Measurements from ENCODE around the gene EXOC1. TPM values are rescaled to one million over a fixed set of nuclear protein-coding genes. Genes with fewer than 3 reads are reported as not detected.

The EXOC1 gene
- total RNA-seq, 4 donors from 2014 or later: 52.3 to 75.4 (median 61.3) TPM

DNA sequence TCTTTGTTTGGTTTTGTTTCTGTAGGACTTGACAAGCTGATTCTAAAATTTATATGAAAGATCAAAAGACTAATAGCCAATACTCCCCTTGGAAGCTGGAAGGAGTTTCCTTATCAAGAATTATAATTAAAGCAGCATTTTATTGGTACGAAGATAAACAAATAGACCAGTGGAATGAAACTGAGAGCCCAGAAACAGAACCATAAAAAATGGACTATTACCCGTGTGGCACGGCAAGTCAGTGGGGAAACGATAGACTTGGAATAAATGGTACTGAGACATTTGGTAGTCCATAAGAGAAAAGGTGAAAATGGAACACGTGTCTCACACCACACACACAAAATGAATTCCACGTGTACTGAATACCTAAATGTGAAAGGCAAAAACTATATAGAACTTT is 52.9 kb downstream of the EXOC1 start:
- TF ChIP-seq, protein P1, sequence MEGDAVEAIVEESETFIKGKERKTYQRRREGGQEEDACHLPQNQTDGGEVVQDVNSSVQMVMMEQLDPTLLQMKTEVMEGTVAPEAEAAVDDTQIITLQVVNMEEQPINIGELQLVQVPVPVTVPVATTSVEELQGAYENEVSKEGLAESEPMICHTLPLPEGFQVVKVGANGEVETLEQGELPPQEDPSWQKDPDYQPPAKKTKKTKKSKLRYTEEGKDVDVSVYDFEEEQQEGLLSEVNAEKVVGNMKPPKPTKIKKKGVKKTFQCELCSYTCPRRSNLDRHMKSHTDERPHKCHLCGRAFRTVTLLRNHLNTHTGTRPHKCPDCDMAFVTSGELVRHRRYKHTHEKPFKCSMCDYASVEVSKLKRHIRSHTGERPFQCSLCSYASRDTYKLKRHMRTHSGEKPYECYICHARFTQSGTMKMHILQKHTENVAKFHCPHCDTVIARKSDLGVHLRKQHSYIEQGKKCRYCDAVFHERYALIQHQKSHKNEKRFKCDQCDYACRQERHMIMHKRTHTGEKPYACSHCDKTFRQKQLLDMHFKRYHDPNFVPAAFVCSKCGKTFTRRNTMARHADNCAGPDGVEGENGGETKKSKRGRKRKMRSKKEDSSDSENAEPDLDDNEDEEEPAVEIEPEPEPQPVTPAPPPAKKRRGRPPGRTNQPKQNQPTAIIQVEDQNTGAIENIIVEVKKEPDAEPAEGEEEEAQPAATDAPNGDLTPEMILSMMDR (IDR thresholded peaks at IDR 0.05; ENCODE audit: low read depth): no peak

DNA sequence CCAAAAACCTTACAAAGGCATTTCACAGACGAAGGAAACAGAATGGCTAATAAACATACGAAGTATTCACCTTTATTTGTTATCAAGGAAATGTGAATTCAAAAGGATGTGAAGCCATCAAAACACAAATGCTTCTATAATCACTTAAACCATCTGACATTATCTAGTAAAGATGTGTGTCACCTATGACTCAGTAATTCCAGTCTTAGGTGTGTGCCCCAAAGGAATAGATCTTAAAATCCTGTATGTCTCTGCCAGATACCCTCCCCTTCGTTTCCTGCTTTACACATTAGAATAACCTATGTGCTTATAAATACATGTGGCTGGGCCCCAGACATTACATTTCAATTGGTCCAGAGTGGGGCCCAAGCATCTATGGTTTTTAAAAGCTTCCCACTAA is 53.5 kb downstream of the EXOC1 start:
- TF ChIP-seq, protein P1 (IDR thresholded peaks at IDR 0.05; ENCODE audit: low read depth): no peak

DNA sequence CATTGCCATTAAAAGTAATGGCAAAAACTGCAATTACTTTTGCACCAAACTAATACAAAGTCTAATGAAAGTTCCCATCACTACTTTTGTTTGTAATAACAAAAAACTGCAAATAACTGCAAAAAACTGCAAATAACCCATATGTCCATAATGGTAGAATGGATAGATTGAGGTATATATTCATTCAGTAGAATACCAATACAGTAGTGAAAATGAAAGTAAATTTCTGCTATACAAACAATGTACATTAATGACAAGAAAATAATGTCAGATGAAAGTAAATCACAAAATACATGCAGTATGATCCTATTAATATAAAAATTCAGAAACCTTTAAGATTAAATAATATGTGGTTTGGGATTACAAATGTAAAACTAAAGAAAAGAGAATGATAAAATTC is 54.0 kb downstream of the EXOC1 start:
- TF ChIP-seq, protein P1 (IDR thresholded peaks at IDR 0.05; ENCODE audit: low read depth): no peak

DNA sequence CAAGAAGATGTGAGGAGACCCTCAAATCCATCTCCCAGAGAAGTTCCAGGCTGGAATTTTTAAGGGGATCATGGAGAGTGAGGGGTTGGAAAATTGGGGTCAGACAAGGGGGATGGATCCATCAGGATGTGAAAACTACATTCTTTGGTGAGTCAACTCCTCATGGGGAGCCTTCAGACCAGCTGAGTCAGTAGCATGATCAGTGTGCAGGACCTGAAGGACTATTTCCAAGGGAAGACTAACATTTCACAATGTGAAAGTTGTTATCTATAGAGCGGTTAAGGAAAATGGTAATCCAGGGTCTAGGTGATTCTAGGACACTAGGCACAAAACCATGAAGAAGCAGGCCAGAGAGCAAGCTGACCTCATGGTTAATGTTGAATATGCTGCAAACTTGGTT is 56.7 kb downstream of the EXOC1 start:
- TF ChIP-seq, protein P1 (IDR thresholded peaks at IDR 0.05; ENCODE audit: low read depth): no peak

DNA sequence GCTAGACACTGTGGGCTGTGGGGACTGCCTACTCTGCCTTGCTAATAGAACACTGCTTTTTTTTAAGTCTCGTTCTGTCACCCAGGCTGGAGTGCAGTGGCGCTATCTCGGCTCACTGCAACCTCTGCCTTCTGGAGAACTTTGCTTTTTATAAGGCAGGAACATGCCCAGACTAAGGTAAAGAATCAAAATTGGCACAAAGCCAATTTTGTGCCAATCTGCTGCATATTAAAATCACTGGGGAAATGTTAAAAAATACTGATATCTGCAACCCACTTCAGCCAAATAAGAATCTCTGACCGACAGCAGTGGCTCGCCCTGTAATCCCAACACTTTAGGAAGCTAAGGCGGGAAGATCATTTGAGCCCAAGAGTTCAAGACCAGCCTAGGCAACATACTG is 58.8 kb downstream of the EXOC1 start:
- TF ChIP-seq, protein P1 (IDR thresholded peaks at IDR 0.05; ENCODE audit: low read depth): no peak

DNA sequence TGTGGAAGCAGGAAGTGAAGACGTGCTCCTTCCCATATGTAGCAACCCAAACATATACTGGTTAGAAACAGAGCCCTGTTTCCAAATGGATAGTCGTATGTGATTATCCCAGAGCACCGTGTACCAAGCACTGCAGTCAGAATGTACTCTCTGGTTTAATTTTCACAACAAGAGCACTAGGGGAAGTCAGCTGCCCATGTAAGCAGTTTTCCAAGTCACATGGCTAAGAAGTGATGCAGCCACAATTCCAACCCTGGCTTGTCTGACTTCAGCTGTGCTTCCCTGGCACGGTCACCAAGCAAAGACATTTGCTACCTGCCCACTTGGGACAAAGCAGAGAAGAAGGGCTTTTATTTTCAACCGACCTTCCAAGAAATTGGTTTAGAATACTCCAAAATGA is 67.1 kb downstream of the EXOC1 start:
- TF ChIP-seq, protein P1 (IDR thresholded peaks at IDR 0.05; ENCODE audit: low read depth): no peak

DNA sequence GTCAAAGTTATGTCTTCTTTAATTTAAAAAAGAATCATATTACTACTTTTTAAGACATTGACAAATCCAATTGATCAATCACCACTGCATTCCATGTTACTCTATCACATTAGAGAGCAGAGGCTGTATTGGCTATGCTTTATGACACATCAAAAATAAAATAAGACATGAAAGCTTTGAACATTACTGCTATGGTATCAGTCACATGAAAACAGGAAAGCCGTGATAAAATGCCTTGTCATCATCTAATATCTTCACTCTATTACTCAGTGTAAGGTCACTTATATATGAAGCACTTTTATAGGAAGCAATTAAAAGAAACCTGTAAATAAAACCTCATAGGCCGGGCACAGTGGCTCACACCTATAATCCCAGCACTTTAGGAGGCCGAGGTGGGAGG is 67.6 kb downstream of the EXOC1 start:
- TF ChIP-seq, protein P1 (IDR thresholded peaks at IDR 0.05; ENCODE audit: low read depth): no peak
